ENCODE data around the gene SNX18.

SNX18 gene

DNA sequence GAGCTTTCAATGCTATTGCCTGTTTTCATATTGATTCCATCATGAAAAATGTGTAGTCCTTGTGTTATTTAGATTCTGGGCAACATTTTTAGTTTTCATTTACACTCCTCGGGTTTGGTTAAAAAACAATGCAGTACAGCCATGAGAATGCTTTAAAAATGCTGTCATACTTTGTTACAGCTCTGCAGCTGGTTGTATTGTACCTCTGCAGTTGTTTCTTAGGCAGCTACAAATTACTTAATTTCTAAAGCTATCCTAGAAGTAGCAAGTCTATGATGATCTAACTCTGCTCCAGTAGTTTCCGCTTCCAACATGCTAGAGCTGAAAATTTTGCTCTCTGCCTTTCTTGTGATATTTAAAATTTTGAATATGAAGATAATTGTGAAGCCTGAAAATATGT is 20.2 kb downstream of the SNX18 start:
- DNase-seq (ENCODE audit: insufficient read length, low spot score) (no peak), FAIRE-seq (no peak)

DNA sequence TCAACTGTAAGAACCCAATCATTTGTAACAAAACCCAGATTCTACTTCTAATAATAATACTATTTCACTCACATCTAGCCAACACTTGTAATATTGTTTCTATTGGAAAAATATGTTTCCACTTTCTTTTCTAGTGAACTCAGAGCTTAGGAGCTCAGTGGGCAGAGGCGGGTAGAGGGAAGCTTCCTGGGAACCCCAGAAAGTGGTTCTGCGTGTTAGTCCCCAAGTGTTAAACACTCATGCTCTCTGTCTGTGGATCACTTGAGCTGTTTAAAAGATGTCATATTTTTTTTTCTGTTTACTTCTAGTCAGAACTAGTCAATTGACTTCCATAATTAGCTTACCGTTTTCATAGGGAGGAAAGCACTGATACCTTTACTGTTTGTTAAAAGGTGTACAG is 20.6 kb downstream of the SNX18 start:
- FAIRE-seq, result no peak
- DNase-seq (ENCODE audit: insufficient read length, low spot score), result no peak

DNA sequence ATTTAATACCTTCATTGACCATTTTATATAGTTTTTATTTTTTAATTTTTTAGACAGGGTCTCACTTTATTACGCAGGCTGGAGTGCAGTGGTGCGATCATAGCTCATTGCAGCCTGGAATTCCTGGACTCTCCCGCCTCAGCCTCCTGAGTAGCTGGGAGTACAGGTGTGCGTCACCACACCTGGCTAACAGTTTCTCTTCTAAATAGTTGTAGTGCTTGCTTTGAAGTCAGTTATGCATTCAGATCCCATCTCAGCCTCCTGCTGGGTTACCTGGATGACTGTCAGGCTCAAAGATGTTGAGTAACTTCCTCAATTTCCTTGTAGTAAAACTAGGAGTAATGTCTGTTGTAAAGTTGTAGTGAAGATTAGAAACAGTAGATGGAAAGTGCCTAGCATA is 21.4 kb downstream of the SNX18 start:
- FAIRE-seq, result no peak
- no peak for DNase-seq (ENCODE audit: insufficient read length, low spot score)

DNA sequence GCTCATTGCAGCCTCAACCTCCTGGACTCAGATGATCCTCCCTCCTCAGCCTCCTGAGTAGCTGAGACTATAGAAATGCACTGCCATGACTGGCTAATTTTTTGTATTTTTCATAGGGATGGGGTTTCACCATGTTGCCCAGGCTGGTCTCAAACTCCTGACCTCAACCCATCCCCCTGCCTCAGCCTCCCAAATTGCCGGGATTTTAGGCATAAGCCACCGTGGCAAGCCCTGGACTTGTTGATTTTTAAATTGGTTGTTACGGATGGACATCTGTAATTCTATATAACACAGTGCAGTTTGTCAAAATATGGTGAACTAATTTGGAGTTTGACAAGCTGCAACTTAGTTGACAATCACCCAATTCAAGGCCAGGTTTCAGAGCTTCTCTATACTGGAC is 22.7 kb downstream of the SNX18 start:
- FAIRE-seq (no peak), DNase-seq (ENCODE audit: insufficient read length, low spot score) (no peak)

DNA sequence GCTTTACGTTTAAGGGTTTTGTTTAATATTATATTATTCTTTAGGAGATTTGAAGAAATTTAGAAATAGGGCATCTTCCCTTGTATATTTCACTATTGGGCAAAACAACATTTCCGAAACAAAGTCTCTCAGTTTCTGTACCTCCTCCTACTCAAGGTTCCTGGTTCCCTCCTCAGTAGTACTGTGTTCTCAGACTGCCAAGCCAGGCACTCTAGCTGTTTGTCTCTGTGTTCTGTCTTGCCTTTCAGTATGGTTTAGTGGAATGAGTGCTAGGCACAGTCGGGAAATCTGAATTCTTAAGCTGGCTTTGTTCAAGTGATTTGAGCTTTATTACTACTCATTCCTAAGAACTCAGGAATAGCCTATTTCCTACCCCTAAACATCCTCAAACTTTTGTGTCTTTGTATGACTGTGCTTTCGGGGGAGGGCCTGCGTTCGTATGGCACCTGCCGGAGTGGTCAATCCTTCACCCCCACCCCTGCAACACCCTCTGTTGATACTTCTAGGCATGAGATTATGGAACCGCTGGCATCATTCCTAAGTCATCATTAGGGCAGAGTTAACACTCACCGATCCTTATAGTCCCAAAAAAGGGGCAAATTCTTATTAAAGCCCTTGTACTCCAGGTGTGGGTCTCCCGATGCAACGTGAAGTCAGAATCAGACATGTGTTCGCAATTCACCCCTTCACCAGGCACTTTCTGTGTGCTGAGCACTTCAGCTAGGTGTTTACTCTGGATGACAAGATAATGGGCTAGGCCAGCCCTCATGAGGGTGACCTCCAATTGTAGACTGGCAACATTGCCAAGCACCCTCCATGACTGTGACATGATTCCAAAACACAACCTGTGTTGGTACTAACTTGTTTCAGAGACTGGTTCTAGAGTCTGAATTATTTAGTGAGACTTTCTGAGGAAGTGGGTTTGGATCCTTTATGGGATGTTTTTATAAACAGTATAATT is 24.5 kb downstream of the SNX18 start:
- DNase-seq (ENCODE audit: insufficient read length, low spot score) (no peak), FAIRE-seq (no peak)

DNA sequence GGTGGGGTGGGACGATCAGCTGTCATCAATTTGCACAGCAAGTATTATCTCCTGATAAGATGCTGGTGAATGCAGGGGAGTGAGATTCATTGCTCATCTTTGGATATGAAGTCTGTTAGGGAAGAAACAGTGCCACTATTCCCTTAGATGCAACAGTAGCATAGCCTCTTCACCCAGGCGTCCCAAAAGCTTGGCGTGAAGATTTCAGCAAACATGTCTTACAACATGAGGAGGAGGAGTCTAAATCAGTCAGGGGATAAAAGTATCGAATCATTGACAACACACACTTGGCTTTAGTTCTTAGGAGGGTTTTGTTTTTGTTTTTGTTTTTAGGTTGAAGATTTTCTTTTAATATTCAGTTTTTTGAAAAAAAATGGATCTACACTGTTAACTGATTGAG is 26.5 kb downstream of the SNX18 start:
- no peak for DNase-seq (ENCODE audit: insufficient read length, low spot score)
- FAIRE-seq, result no peak

DNA sequence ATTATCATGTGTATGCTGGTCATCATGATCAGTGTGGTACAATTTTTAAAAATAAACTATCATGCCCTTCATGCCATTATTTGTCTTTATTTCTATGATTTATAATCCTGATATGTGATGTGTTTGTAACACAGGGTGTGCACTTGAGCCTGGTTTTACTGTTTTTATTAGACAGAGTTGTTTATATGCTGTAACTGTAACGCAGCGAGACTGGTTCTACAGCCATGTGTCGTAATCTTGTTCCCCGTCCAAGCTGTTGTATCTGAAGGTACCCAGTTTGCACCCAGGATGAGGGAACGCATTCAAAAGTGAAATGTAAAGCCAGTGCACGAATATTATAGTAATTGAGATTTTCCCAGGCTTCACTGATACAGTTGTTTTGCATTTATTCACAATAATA is 28.2 kb downstream of the SNX18 start:
- DNase-seq (ENCODE audit: insufficient read length, low spot score) (no peak), FAIRE-seq (no peak)

DNA sequence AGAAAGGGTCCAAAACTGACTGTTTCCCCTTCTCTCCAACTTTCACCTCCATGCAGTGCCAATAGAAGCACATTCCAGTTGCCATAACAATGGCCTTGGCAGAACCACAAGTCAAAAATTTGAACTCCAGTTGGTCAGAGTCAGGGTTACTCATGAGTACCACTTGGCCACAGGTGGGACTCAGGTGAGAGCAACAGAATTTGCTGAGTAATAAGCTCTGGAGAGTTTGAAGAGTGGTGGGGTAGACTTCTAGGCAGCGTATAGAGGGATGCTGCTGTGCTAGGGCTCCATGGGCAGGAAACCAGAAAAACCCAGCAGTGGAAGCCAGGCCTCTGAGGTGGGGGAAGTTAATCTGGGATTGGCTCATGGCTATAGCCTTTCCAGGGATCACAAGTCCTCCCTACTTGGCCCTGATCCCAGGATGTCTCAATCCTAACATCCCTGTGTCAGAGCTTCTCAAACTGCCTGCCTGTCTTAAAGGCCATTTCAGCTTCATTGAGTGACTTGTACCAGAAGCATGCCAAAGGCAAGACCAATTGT is 30.2 kb downstream of the SNX18 start:
- no peak for FAIRE-seq
- no peak for DNase-seq (ENCODE audit: insufficient read length, low spot score)

DNA sequence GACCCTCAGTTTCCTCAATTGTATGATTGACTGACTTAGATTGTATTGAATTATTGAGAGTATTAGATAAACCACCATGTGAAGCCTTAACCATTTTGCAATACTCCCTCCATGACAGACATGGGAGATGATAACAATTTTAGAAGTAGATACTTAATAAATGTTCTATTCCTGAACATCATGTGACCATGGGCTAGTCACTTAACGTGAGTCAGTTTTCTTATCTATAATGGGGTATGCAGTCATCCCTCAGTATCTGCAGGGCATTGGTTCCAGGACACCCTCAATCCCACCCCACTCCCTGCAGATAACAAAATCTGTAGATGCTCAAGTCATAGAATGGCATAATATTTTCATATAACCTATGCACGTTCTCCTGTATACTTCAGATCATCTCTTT is 31.0 kb downstream of the SNX18 start:
- FAIRE-seq (no peak), DNase-seq (ENCODE audit: insufficient read length, low spot score) (no peak)

DNA sequence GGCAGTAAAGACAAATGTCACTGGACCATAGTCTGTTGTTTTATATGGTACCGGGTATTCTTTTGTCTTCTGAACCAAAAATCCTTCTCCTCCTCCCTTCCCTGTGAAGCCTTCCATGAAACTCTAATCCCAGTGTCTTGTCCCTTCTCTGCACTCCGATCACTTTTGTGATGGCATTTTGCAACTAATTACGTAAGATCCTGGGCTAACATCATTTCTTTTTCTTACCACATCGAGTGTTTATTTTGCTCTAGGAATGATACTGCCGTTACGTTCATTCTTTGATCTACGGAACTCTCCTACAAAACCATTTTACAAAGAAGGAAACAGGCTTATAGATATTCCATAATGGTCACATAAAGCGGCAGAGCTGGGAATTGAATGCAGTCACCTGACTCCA is 33.7 kb downstream of the SNX18 start:
- no peak for FAIRE-seq
- no peak for DNase-seq (ENCODE audit: insufficient read length, low spot score)

DNA sequence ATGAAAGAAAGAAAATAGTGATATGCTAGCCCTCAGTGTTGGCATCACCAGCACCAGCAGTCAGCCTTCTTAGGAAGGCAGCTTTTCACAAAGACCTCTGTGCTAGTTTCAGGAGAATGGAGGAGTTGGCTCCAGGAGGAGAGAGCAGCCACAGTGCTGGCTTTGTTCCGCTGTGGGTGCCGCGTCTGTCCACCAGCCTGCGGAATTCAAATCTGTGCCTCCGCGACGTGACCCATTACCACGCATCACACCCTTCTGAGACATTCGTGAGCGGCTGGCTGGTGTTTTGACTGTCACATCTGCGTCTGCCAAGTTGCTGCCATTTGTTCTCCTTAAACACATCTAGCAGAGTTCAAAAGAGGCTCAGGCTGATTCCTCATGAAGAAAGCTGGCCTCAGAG is 34.4 kb downstream of the SNX18 start:
- FAIRE-seq, result no peak
- no peak for DNase-seq (ENCODE audit: insufficient read length, low spot score)

DNA sequence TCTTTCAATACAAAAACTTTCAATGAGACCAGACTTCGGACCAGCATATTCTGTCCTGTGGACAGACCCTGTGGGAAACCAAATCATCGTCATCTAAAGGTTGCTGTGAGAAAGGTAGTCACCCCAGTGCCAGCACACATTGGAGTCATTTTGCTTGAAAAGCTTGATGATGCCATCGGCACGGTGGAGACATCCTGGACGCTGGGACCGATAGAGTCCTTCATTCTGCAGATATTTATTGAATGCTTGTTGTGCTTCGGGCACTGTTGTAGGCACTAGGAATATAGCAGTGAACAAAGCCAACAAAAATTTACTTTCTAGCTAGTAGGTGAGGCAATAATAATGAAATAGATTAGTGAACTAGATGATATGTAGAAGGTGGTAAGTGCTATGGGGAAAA is 34.9 kb downstream of the SNX18 start:
- FAIRE-seq (no peak), DNase-seq (ENCODE audit: insufficient read length, low spot score) (no peak)

DNA sequence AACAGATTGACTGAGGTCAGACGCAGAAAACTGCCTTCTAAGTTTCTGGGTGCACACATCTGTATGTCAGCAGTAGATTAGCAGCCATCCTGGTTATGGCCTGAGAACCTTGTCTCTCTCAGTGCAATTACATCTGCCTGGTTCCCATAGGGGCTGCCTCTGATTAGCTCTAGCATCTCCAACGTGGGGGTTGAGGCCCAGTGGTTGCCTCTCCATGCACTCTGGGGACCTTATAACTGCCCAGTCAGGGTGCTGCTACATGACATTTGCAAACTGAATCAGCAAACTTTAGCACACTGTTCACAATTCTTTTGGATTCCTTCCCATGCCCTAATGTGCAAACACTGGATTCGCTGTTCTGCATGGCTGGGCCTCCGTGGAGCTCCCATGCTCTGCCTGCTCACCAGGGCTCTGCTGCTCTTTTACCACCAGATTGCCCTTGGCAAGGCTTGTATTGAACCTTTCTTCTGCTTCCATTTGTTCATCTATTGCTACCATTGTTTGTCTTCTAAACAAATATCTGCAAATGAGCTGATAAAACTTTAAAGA is 36.2 kb downstream of the SNX18 start:
- FAIRE-seq, result no peak
- no peak for DNase-seq (ENCODE audit: insufficient read length, low spot score)

DNA sequence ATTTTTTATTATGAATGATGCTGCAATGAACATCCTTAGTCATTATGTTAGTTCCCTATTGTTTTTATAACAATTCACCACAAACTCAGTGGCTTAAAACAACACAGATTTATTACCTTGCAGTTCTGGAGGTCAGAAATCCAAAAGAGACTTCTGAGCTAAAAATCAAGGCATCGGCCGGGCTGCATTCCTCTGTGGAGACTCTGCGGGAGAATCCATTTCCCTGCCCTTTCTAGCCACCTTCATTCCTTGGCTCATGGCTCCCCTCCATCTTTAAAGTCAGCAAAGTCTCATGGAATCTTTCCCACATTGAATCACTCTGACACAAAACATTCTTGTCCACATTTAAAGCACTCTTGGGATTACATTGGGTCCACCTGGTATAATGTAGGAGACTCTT is 38.6 kb downstream of the SNX18 start:
- no peak for FAIRE-seq
- DNase-seq (ENCODE audit: insufficient read length, low spot score), result no peak

DNA sequence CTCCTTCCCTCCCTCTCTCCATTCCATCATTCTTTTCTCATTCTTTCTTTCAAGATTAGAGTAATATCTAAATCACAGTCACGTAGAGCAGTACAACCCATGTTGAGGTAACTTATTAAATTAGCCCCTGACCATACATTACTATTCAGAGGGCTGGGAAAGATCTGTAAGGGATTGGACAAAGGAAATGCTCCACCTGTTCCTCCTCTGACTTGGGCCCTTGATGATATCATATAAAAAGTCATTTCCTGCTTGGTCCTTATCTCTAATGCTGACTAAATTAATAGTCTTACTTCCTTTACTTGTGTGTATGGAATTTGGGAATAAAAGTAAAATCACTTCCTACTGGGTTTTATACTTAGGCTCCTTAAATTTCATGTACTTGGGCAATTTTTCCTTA is 40.8 kb downstream of the SNX18 start:
- no peak for DNase-seq (ENCODE audit: insufficient read length, low spot score)
- no peak for FAIRE-seq

DNA sequence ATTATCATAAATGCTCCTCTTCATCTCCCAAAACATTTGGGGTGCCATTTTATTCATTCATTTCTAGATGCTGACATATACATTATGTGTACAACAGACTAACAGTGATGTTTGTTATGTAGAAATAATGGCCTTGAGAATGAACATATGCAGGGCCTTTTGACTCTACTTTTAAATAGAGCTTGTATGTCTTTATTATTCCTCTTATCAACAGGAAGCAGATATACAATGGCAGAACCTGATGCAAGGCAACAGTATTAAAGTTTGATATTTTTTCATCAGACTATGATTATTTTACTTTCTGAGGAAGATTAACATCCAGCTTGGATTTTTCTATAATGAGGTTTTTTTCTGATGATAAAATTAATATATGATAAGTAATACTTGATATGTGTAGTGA is 44.1 kb downstream of the SNX18 start:
- FAIRE-seq (no peak), DNase-seq (ENCODE audit: insufficient read length, low spot score) (no peak)

DNA sequence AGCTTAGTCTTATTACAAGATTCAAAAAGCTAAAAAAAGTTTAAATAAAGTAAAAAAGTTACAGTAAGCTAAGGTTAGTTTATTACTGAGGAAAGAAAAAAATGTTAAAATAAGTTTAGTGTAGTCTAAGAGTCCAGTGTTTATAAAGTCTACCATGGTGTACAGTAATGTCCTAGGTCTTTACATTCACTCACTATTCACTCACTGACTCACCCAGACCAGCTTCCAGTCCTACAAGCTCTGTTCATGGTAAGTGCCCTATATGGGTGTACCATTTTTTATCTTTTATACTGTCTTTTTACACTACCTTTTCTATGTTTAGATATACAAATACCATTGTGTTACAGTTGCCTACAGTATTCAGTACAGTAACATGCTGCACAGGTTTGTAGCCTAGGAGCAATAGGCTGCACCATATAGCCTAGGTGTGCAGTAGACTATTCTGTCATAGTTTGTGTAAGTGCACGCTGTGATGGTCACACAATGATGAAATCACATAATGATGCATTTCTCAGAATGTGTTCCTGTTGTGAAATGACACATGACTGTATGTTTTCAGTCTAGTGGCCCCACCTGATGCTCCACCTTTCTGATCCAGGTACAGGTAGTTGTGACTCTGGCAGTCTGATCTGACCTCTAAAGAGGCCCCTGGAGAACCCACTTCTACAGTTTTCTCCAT is 45.7 kb downstream of the SNX18 start:
- FAIRE-seq (no peak), DNase-seq (ENCODE audit: insufficient read length, low spot score) (no peak)

DNA sequence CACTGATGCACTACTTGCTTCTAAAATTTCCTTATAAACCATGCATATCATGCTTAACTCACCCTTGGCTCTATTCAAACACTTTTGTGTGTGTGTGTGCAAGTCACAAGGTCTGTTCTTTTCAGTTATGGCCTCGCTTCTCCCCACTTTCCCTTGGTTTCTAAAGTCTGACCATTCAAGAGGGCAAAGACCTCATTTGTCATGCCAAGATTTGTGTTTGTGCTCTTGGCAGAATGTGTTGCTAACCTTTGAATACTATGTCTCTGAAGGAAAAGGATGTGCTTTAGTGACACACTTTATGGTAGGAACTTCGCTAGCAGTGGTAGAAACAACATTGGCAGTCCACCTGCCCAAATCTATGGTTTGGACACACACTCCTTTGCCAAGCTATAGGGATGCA is 50.4 kb downstream of the SNX18 start:
- no peak for FAIRE-seq
- DNase-seq (ENCODE audit: insufficient read length, low spot score), result no peak

DNA sequence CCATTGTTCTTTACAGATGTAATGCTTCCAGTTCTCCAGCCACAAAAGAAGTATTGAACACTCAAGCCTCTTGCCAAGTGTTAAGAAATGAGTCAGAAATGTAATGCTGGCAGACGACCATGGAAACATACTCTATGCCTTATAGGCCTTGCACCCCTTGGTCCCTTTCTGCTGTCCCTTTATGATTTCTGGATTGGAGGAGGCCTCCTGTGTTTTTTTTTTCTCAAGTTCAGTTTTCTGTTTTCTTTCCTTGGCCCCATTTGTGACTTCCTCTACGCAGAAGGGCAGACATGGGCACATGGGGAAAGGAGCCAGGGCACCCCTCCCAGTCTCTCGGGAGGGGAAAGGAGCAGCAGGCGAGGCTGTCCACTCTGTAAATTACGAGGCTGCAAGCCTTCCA is 53.4 kb downstream of the SNX18 start:
- DNase-seq (ENCODE audit: insufficient read length, low spot score) (no peak), FAIRE-seq (no peak)

DNA sequence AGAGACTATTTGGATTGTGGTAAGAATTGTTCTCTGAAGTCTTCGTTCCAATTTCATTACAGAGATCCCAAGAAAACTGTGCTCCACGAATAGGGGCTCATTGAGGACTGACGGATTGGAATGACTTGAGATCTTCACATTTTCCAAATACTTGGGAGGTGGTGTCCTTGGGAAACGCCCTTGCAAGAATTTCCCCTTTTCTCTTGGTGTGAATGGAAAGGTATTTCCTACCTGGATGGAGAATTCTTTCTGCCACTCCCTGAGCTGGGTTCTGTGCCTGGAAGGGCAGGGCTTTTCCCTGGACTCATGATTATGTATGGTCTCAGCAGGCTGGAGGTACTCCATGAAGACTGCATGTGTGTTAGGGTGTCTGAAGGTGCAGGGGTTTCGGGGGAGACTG is 53.9 kb downstream of the SNX18 start:
- FAIRE-seq (no peak), DNase-seq (ENCODE audit: insufficient read length, low spot score) (no peak)

DNA sequence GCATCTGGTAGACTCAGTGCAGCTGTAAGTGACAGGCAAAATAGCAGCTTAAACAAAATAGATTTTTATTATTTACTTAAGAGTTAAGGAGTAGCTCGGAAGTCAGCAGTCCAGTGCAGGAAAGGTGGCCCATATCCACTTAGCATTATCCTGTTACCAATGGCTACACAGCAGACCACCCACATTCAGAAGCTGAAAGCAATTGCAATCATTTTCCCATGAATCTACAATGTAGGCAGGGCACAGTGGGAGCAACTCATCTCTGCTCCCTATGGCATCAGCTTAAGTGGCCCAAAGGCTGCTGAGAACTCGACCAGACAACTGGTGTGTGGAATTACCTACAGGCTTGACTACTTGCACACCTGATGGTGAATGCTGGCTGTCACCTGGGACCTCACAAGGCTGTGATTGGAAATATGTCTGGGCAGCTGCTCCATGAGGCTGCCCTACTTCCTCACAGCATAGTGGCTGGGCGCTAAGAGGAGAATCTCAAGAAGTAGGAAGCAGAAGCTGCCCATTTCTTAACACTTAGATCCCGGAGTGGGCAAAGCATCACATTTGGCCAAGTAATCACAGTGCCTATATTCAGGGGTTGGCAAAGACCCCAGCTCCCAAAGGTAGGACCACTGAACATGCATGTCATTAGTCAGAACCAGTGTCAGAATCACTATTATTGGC is 56.4 kb downstream of the SNX18 start:
- FAIRE-seq, result no peak
- no peak for DNase-seq (ENCODE audit: insufficient read length, low spot score)
